Omental fat pad (tissue), 4 donors: ENCODE results near the gene ATP2B1. TPM values are rescaled to one million over a fixed set of nuclear protein-coding genes. Genes with fewer than 3 reads are reported as not detected.

Source experiments
- ATAC-seq: fragments of 150-250 bp; one replicate; pipeline ENCODE4 v1.9.1; 2016; ENCODE audit warnings: mild to moderate bottlenecking, moderate library complexity; ENCODE audit not compliant: low FRiP score
- DNase-seq: peaks from one replicate; pipeline ENCODE4 v3.0.0-alpha.2; 2019; ENCODE audit warnings: low spot score
- CTCF ChIP-seq, 3 donors: fragments of 450-650 bp; IDR thresholded peaks; one replicate each; pipeline ENCODE4 v1.5.1; 2016 to 2017; ENCODE audit warnings: antibody characterized with exemption in 3 of 3, mild to moderate bottlenecking in 3 of 3, moderate library complexity in 2 of 3
- total RNA-seq, 4 donors: library from RNA; depleted of rRNA; stranded (reverse); fragments of >200 nt; gene quantifications; one replicate each; pipeline ENCODE4 v1.1.0, GENCODE V29; 2016

The ATP2B1 gene
- total RNA-seq, 4 donors from 2014 or later, result 29.5 to 116 (median 68.4) TPM

GRCh38 chr12:89674326-89674942 is 34.2 kb downstream of the ATP2B1 start:
- ATAC-seq, result no peak
- DNase-seq, result no peak
- no peak for TF ChIP-seq CTCF (IDR thresholded peaks at IDR 0.05)

- no peak for TF ChIP-seq CTCF (IDR thresholded peaks at IDR 0.05)
- DNase-seq, result no peak
- no peak for ATAC-seq
These were observed 35.0 kb downstream of the ATP2B1 start for GRCh38 chr12:89673603-89674002.

GRCh38 chr12:89672589-89672979 is 36.1 kb downstream of the ATP2B1 start:
- DNase-seq, result no peak
- no peak for TF ChIP-seq CTCF (IDR thresholded peaks at IDR 0.05)
- ATAC-seq, result no peak

GRCh38 chr12:89671469-89671868 is 37.2 kb downstream of the ATP2B1 start:
- no peak for TF ChIP-seq CTCF (IDR thresholded peaks at IDR 0.05)
- peak; percentile 61 for ATAC-seq
- no peak for DNase-seq

GRCh38 chr12:89669197-89669596 is 39.4 kb downstream of the ATP2B1 start:
- DNase-seq (no peak), ATAC-seq (no peak)
- no peak for TF ChIP-seq CTCF (IDR thresholded peaks at IDR 0.05)

GRCh38 chr12:89665556-89665955 is 43.1 kb downstream of the ATP2B1 start:
- no peak for TF ChIP-seq CTCF (IDR thresholded peaks at IDR 0.05)
- DNase-seq, result no peak
- ATAC-seq, result no peak

GRCh38 chr12:89664441-89664840 is 44.2 kb downstream of the ATP2B1 start:
- DNase-seq (no peak), ATAC-seq (no peak)
- no peak for TF ChIP-seq CTCF (IDR thresholded peaks at IDR 0.05)
